SH-SY5Y (cell line): Measurements from ENCODE around the gene SERBP1.

ENCODE experiments used
- GATA2 ChIP-seq: IDR thresholded peaks from 2 replicates; pipeline ENCODE4 v1.6.1; 2011; ENCODE audit warnings: mild to moderate bottlenecking, low read depth, low read length
- GATA3 ChIP-seq: IDR thresholded peaks from 2 replicates; pipeline ENCODE4 v1.6.1; 2011; ENCODE audit warnings: low read depth, mild to moderate bottlenecking, low read length, moderate library complexity

DNA sequence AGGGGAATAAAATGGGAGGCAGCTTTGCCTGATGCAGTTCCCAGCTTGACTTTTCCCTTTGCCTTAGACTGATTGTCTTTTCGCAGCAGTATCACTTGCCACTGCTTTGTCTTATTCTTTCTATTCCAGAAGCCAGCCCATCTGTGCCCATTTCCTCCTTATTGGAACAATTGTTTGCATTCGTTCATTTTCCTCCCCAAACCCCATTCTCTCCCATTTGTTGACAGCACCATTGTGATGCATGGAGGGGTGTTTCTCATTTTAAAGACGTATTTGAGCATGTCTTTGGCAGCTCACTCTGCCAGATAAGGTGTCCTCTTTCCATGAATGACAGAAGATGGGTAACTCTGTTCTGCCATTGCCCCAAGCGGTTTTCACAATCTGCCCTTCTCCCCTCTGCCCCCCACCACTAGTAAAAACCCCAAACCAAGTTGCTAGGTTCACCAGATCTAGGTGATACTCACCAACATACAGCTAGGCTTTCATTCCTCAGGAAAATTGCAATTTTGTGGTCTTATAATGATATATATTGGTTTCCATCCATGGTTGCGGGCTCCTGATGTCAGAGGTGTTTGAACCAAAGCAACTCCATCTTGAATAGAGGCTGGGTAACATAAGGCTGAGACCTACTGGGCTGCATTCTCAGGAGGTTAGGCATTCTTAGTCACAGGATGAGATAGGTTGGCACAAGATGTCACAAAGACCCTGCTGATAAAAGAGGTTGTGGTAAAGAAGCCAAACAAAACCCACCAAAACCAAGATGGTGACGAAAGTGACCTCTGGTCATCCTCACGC, 30.8 kb downstream of the SERBP1 start:
- no peak for TF ChIP-seq GATA3
- TF ChIP-seq GATA2 = no peak
